IMR-90 (cell line): ENCODE data around the gene NLRP10. TPM values are rescaled to one million over a fixed set of nuclear protein-coding genes. Genes with fewer than 3 reads are reported as not detected.

Source experiments
- ATAC-seq: fragments of 200-7000 bp; cut with Tn5 transposase; 2 replicates; pipeline ENCODE4 v1.9.1; 2020; ENCODE audit warnings: low read depth, mild to moderate bottlenecking, moderate library complexity
- BruUV-seq: library from RNA; stranded (reverse); fragments of 400-500 nt; replicated peaks from 2 replicates; lab custom pipeline; 2021; lab: Mats Ljungman, UMichigan
- CTCF ChIA-PET: fragments of 300-600 bp; formaldehyde crosslinking; extraction: SDS; loops from one replicate; lab custom pipeline; 2021; ENCODE audit warnings: antibody characterized with exemption; lab: Yijun Ruan, JAX
- POLR2A ChIA-PET: fragments of 300-600 bp; sonication (Branson Sonifier 250); formaldehyde crosslinking; loops from one replicate; lab custom pipeline; 2022; ENCODE audit warnings: antibody characterized with exemption; ENCODE audit not compliant: unreplicated experiment; lab: Charles Lee
- DNase-seq: peaks from one replicate; pipeline ENCODE4 v3.0.0; 2013
- H2AFZ ChIP-seq: replicated peaks from 2 replicates; pipeline ENCODE3; 2013; ENCODE audit warnings: low read length, mild to moderate bottlenecking; ENCODE audit not compliant: poor library complexity
- H2AK5ac ChIP-seq: 2 replicates; pipeline ENCODE4 v1.6.1; 2013; ENCODE audit warnings: low read depth, low read length, inconsistent platforms
- H2AK9ac ChIP-seq: replicated peaks from 2 replicates; pipeline ENCODE3; 2013; ENCODE audit warnings: mild to moderate bottlenecking, low read depth, low read length, moderate library complexity; ENCODE audit not compliant: poor library complexity
- H2BK120ac ChIP-seq: 2 replicates; pipeline ENCODE4 v1.6.1; 2013; ENCODE audit warnings: low read depth, low read length, inconsistent platforms
- H2BK15ac ChIP-seq: 3 replicates; pipeline ENCODE4 v1.6.1; 2013; ENCODE audit warnings: low read depth, low read length, inconsistent platforms
- H2BK20ac ChIP-seq: 2 replicates; pipeline ENCODE4 v1.6.1; 2013; ENCODE audit warnings: low read depth, mild to moderate bottlenecking, inconsistent platforms, low read length, moderate library complexity
- H2BK5ac ChIP-seq: 2 replicates; pipeline ENCODE4 v1.6.1; 2013; ENCODE audit warnings: mild to moderate bottlenecking, low read depth, low read length, inconsistent platforms; ENCODE audit not compliant: poor library complexity, severe bottlenecking
- H3K14ac ChIP-seq: replicated peaks from 2 replicates; pipeline ENCODE4 v1.6.1; 2013; ENCODE audit warnings: low read depth, low read length, inconsistent platforms
- H3K18ac ChIP-seq: 2 replicates; pipeline ENCODE4 v1.6.1; 2013; ENCODE audit warnings: low read depth, low read length, control low read depth
- H3K23ac ChIP-seq: 2 replicates; pipeline ENCODE4 v1.6.1; 2013; ENCODE audit warnings: low read depth, low read length, inconsistent platforms
- H3K27ac ChIP-seq: 2 replicates; pipeline ENCODE4 v1.5.1; 2013; ENCODE audit warnings: mild to moderate bottlenecking, control low read depth, low read length; ENCODE audit not compliant: insufficient read depth
- H3K27me3 ChIP-seq: 2 replicates; pipeline ENCODE4 v1.6.1; 2013; ENCODE audit warnings: low read length; ENCODE audit not compliant: control insufficient read depth, insufficient read depth
- H3K36me3 ChIP-seq: 2 replicates; pipeline ENCODE4 v1.6.1; 2013; ENCODE audit warnings: low read length, mixed read lengths; ENCODE audit not compliant: control insufficient read depth, insufficient read depth
- H3K4ac ChIP-seq: 2 replicates; pipeline ENCODE4 v1.6.1; 2013; ENCODE audit warnings: low read depth, low read length, inconsistent platforms
- H3K4me1 ChIP-seq: 2 replicates; pipeline ENCODE4 v1.6.1; 2013; ENCODE audit warnings: low read length, mixed read lengths; ENCODE audit not compliant: control insufficient read depth, insufficient read depth
- H3K4me2 ChIP-seq: 2 replicates; pipeline ENCODE4 v1.6.1; 2013; ENCODE audit warnings: low read depth, mild to moderate bottlenecking, control low read depth, low read length, moderate library complexity
- H3K4me3 ChIP-seq: 2 replicates; pipeline ENCODE4 v1.5.1; 2013; ENCODE audit warnings: low read depth, mild to moderate bottlenecking, control low read depth, low read length, moderate library complexity; ENCODE audit not compliant: insufficient read depth
- H3K56ac ChIP-seq: 2 replicates; pipeline ENCODE4 v1.6.1; 2013; ENCODE audit warnings: low read length, inconsistent platforms; ENCODE audit not compliant: insufficient read depth; ENCODE audit errors: extremely low read depth
- H3K79me1 ChIP-seq, 2 experiments: 2 replicates each; pipeline ENCODE4 v1.6.1; 2013; ENCODE audit warnings: low read length in 2 of 2, inconsistent platforms in 1 of 2, low read depth in 1 of 2
- H3K9ac ChIP-seq: 2 replicates; pipeline ENCODE4 v1.6.1; 2013; ENCODE audit warnings: low read depth, low read length, control low read depth
- H3K9me1 ChIP-seq: 2 replicates; pipeline ENCODE4 v1.6.1; 2013; ENCODE audit warnings: low read length, inconsistent platforms; ENCODE audit not compliant: insufficient read depth
- H3K9me3 ChIP-seq: 2 replicates; pipeline ENCODE4 v1.6.1; 2013; ENCODE audit warnings: low read length; ENCODE audit not compliant: control insufficient read depth, insufficient read depth
- H4K20me1 ChIP-seq: 2 replicates; pipeline ENCODE4 v1.6.1; 2013; ENCODE audit warnings: low read length, inconsistent platforms; ENCODE audit not compliant: insufficient read depth
- H4K5ac ChIP-seq: 2 replicates; pipeline ENCODE4 v1.6.1; 2013; ENCODE audit warnings: mild to moderate bottlenecking, low read depth, low read length, control low read depth
- H4K8ac ChIP-seq, 2 experiments: 2 replicates each; pipeline ENCODE4 v1.6.1; 2013; ENCODE audit warnings: low read depth in 2 of 2, low read length in 2 of 2, control low read depth in 1 of 2, inconsistent platforms in 1 of 2
- H4K91ac ChIP-seq: 2 replicates; pipeline ENCODE4 v1.6.1; 2013; ENCODE audit warnings: low read depth, low read length, inconsistent platforms; ENCODE audit not compliant: insufficient read depth
- FOS ChIP-seq: fragments of 150-350 bp; IDR thresholded peaks from 2 replicates; pipeline ENCODE4 v1.6.1; 2016; ENCODE audit warnings: low read depth, low read length
- RFX5 ChIP-seq: IDR thresholded peaks from 2 replicates; pipeline ENCODE4 v1.8.0; 2012; ENCODE audit warnings: low read depth, mild to moderate bottlenecking, low read length, moderate library complexity
- USF2 ChIP-seq: fragments of 150-350 bp; IDR thresholded peaks from 2 replicates; pipeline ENCODE4 v1.6.1; 2017; ENCODE audit warnings: mild to moderate bottlenecking, antibody characterized with exemption, low read length, low read depth
- WGBS, 2 experiments: methylation state at CpG; one replicate each; pipeline versions ENCODE4 v1.1.5 to v1.1.7; 2013; ENCODE audit warnings: missing lambda C conversion rate in 2 of 2; ENCODE audit not compliant: insufficient read length in 1 of 2; ENCODE audit errors: extremely low coverage in 2 of 2; 5-methylcytosine and 5-hydroxymethylcytosine counted together
- dilution Hi-C: fragments of 300-500 bp; cut with HindIII; formaldehyde crosslinking; loops from one replicate; pipeline ENCODE4 v1.14.3; 2018; ENCODE audit warnings: low sequenced_read_pairs; ENCODE audit not compliant: unreplicated experiment
- in situ Hi-C: fragments of 300-500 bp; cut with MboI; formaldehyde crosslinking; loops from 3 replicates; pipeline ENCODE4 v1.14.3; 2019; ENCODE audit warnings: low sequenced_read_pairs, inconsistent platforms, mixed read lengths
- intact Hi-C: fragments of 100-400 bp; cut with micrococcal nuclease; formaldehyde crosslinking; loops from 2 replicates; pipeline ENCODE4 v1.10.0; 2022
- polyA plus RNA-seq, 3 experiments: library from polyadenylated mRNA; depleted of rRNA; stranded (reverse); fragments of >200 nt; gene quantifications; 2 replicates each; pipeline ENCODE4 v1.2.3, GENCODE V29; 2012; ENCODE audit warnings: low replicate concordance in 1 of 3
- total RNA-seq: library from RNA; depleted of rRNA; stranded (reverse); fragments of >200 nt; gene quantifications from 2 replicates; pipeline ENCODE4 v1.2.3, GENCODE V29; 2012
- TF ChIP-seq, protein P1 (sequence below): fragments of 150-350 bp; IDR thresholded peaks from 2 replicates; pipeline ENCODE4 v1.6.1; 2016; ENCODE audit warnings: low read depth, mild to moderate bottlenecking, low read length, moderate library complexity, borderline replicate concordance

NLRP10 gene
- total and polyA plus RNA-seq, 2 of the 4 experiments (the other 2 are of a cell fraction): 6.5 to 36.7 TPM

DNA sequence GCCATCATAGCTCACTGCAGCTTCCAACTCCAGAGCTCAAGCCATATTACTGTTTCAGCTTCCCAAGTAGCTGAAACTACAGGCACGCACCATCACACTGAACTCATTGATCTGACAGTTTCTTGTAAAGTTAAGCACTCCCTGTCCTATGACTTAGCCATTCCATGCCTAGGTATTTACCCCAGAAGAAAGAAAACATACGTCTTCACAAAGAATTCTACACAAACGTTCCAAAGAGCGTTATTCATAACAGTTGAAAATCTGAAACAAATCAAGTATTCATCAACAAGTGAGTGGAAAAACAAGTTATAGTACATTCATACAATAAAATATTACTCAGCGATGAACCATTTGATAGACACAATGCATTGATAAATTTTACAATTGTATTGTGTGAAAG lies 7.8 kb upstream of the NLRP10 start:
- no peak for TF ChIP-seq RFX5
- TF ChIP-seq, protein P1, sequence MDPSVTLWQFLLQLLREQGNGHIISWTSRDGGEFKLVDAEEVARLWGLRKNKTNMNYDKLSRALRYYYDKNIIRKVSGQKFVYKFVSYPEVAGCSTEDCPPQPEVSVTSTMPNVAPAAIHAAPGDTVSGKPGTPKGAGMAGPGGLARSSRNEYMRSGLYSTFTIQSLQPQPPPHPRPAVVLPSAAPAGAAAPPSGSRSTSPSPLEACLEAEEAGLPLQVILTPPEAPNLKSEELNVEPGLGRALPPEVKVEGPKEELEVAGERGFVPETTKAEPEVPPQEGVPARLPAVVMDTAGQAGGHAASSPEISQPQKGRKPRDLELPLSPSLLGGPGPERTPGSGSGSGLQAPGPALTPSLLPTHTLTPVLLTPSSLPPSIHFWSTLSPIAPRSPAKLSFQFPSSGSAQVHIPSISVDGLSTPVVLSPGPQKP: no peak
- no peak for TF ChIP-seq FOS
- no peak for TF ChIP-seq USF2
- H3K4me3 ChIP-seq: no peak overlapping the region
- H3K27me3 ChIP-seq: no peaks in the 10 kb centered on the region
- ChIA-PET CTCF (interaction anchor here (0.6 kb wide), 1 partner anchor 83 kb away, joined by 3 read pairs; no protein-coding TSS in a partner anchor), POLR2A (no interaction called here)
- ATAC-seq (no peak), DNase-seq (no peak)
- H2BK15ac ChIP-seq: peak overlapping the region; percentile 19; the same call in 1 of the 3 replicates
- no peak overlapping the region for H2BK5ac ChIP-seq
- H2AK5ac ChIP-seq: peak overlapping the region; percentile 10; the same call in 1 of the 2 replicates
- H3K14ac ChIP-seq: no peak overlapping the region
- no peaks in the 10 kb centered on the region for H3K9me3 ChIP-seq
- H3K79me1 ChIP-seq: peaks cover 0 to 4% of the 10 kb centered on the region in 2 experiments; a peak in 1 of 4 replicates
- peak overlapping the region in 1 of 2 experiments; percentile 35; a peak in 1 of 4 replicates for H4K8ac ChIP-seq
- no peaks in the 10 kb centered on the region for H4K20me1 ChIP-seq
- no peak overlapping the region for H2AFZ ChIP-seq
- peak overlapping the region; percentile 6; the same call in 1 of the 2 replicates for H4K91ac ChIP-seq
- peak overlapping the region; percentile 81; the same call in 1 of the 2 replicates for H3K18ac ChIP-seq
- H3K36me3 ChIP-seq: no peaks in the 10 kb centered on the region
- peak overlapping the region; percentile 50; the same call in 1 of the 2 replicates for H2BK120ac ChIP-seq
- H2AK9ac ChIP-seq: no peak overlapping the region
- H3K9me1 ChIP-seq: peaks cover 3% of the 10 kb centered on the region; the same call in 1 of the 2 replicates
- intact Hi-C loops: no loop called here
- H3K4me1 ChIP-seq: peaks cover 12% of the 10 kb centered on the region
- peak overlapping the region; percentile 47; the same call in 1 of the 2 replicates for H4K5ac ChIP-seq
- 0 out of 2 replicates have a peak overlapping the region, but pooled peaks have one; percentile 8 for H3K4ac ChIP-seq
- dilution Hi-C loops: no loop called here
- H3K23ac ChIP-seq: no peak overlapping the region
- no peak overlapping the region for H3K56ac ChIP-seq
- H2BK20ac ChIP-seq: peak overlapping the region; percentile 33; the same call in 1 of the 2 replicates
- H3K4me2 ChIP-seq: no peak overlapping the region
- 89% methylated on average over 1 of the region's 5 CpGs; no CpG with 5 or more reads in 1 of the 2 experiments for WGBS, 2 experiments
- no peak overlapping the region for H3K27ac ChIP-seq
- in situ Hi-C loops: no loop called here
- no peak overlapping the region for H3K9ac ChIP-seq
- BruUV-seq: no TSS peak
